GM12864 (cell line): ENCODE results near the gene TIGD6.
"Not testable (repeated sequence)": the region's sequence is repeated elsewhere in the genome, so short reads cannot be mapped to it uniquely, and the experiment has no call there.

Experiments used
- DNase-seq: peaks from one replicate; pipeline ENCODE4 v3.0.0-alpha.2; 2011; ENCODE audit warnings: low read depth
- H3K4me3 ChIP-seq: 2 replicates; pipeline ENCODE4 v1.5.1; 2011; ENCODE audit warnings: mild to moderate bottlenecking, low read depth, low read length, control low read depth
- CTCF ChIP-seq: IDR thresholded peaks from 2 replicates; pipeline ENCODE4 v1.5.1; 2011; ENCODE audit warnings: low read depth, mild to moderate bottlenecking, moderate library complexity, low read length, control low read depth, inconsistent platforms; ENCODE audit errors: missing control alignments

TIGD6 gene

GRCh38 chr5:150042459-150042858 lies 42.0 kb upstream of the TIGD6 start:
- TF ChIP-seq CTCF, result no peak
- no peak overlapping the region for H3K4me3 ChIP-seq
- no peak for DNase-seq

- no peak for TF ChIP-seq CTCF
- DNase-seq, result no peak
These were observed 38.1 kb upstream of the TIGD6 start for GRCh38 chr5:150038547-150038946.

GRCh38 chr5:150036513-150036912 lies 36.1 kb upstream of the TIGD6 start:
- no peak for DNase-seq
- TF ChIP-seq CTCF, result no peak
- no peak overlapping the region for H3K4me3 ChIP-seq

More at GRCh38 chr5:150038547-150038946, 38.1 kb upstream of the TIGD6 start:
- no peak overlapping the region for H3K4me3 ChIP-seq

- peak; percentile 10 for DNase-seq
- no peak for TF ChIP-seq CTCF
- H3K4me3 ChIP-seq, result no peak overlapping the region
These were observed 34.9 kb upstream of the TIGD6 start for GRCh38 chr5:150035139-150035895.

- DNase-seq, result no peak
- no peak for TF ChIP-seq CTCF
- H3K4me3 ChIP-seq, result no peak overlapping the region
These were observed 34.2 kb upstream of the TIGD6 start for GRCh38 chr5:150034662-150035061.

GRCh38 chr5:150033334-150033733 lies 32.9 kb upstream of the TIGD6 start:
- DNase-seq, result no peak
- no peak overlapping the region for H3K4me3 ChIP-seq
- no peak for TF ChIP-seq CTCF

GRCh38 chr5:150028047-150028446 lies 27.6 kb upstream of the TIGD6 start:
- not testable (repeated sequence) for DNase-seq, H3K4me3 ChIP-seq
